Suprapubic skin (tissue), 4 donors: ENCODE data around the gene LHFPL3.

Source experiments
- POLR2A ChIP-seq, 2 donors: fragments of 450-650 bp; IDR thresholded peaks; one replicate each; pipeline ENCODE4 v1.6.1; 2017; ENCODE audit warnings: antibody characterized with exemption in 2 of 2, mild to moderate bottlenecking in 2 of 2, moderate library complexity in 2 of 2
- POLR2AphosphoS5 ChIP-seq, 3 donors: sonication (generic); formaldehyde crosslinking; IDR thresholded peaks; one replicate each; pipeline ENCODE4 v1.6.1; 2017; ENCODE audit warnings: antibody characterized with exemption in 3 of 3
- TF ChIP-seq, protein P1 (sequence below), 2 donors: fragments of 200-600 bp in 1 of 2; fragments of 450-650 bp in 1 of 2; sonication (generic) in 1 of 2; IDR thresholded peaks; one replicate each; pipeline ENCODE4 v1.5.1; 2016 to 2019; ENCODE audit warnings: antibody characterized with exemption in 2 of 2, mild to moderate bottlenecking in 1 of 2, moderate library complexity in 1 of 2

DNA sequence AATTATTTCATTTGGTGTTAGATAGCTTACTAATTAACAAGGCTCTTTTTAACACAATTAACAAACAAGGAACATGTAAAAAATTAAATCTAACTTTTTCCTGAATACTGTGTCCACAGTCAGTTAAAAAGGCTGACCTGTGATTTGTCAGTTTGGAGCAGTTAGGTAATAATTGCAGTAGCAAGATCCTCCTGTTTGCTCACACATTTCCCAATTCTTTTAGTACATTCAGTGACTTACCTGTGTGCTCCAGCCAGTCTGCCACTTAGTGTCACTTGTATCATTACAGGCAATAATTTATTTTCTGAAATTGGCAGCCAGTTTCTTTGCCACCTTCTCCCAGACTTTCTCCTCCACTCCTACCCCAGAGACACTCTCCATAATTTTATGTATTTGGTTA, 66.8 kb downstream of the LHFPL3 start:
- TF ChIP-seq, protein P1, sequence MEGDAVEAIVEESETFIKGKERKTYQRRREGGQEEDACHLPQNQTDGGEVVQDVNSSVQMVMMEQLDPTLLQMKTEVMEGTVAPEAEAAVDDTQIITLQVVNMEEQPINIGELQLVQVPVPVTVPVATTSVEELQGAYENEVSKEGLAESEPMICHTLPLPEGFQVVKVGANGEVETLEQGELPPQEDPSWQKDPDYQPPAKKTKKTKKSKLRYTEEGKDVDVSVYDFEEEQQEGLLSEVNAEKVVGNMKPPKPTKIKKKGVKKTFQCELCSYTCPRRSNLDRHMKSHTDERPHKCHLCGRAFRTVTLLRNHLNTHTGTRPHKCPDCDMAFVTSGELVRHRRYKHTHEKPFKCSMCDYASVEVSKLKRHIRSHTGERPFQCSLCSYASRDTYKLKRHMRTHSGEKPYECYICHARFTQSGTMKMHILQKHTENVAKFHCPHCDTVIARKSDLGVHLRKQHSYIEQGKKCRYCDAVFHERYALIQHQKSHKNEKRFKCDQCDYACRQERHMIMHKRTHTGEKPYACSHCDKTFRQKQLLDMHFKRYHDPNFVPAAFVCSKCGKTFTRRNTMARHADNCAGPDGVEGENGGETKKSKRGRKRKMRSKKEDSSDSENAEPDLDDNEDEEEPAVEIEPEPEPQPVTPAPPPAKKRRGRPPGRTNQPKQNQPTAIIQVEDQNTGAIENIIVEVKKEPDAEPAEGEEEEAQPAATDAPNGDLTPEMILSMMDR (IDR thresholded peaks at IDR 0.05) = no peak
- no peak for TF ChIP-seq POLR2A (IDR thresholded peaks at IDR 0.05)
- TF ChIP-seq POLR2AphosphoS5 (IDR thresholded peaks at IDR 0.05) = no peak
